Stimulated activated CD8-positive, alpha-beta memory T cell treated with anti-CD3 and anti-CD28 coated beads, Interleukin-15, amount 100 ng/mL, for 4 hours (primary cell): ENCODE results near the gene FHIT.

Source experiments
- DNase-seq, 2 donors: peaks; one replicate each; pipeline ENCODE4 v3.0.0-alpha.2; 2020; ENCODE audit warnings: low read depth in 2 of 2

The FHIT gene

DNA sequence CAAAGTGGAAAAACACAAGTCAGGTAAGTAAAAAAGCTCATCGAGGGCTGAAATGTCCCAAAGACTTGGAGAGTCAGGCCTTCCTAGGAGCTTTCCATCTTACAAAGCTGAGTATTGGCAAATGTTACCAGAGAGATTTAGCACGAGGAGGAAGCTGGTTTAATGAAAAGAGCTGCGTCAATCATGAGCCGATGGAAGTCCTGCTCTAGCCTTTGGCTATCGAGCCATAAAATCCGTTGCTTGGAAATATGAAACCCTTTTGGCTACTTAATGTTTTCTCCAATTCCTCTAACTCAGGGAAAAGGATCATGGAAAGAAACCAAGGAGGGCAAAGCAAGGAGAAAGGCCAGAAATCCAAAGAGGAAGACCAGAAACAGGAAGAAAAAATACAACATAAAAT is 1074.6 kb downstream of the FHIT start:
- no peak for DNase-seq

DNA sequence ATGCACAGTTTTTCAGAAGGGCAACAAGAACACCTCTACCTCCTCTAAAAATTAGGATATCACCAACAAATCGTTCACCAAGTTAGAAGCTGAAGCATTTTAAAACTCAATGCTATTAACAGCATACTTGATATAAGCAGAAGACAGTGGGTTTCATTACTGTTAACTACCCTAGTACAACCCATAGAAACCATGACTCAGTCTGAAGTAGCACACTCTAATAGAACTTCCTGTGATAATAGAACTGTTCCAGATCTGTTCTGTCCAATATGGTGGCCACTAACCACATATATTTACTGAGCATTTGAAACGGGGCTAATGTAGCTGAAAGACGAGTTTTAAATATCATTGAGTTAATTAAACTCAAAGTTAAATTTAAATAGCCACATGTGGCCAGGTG is 1075.6 kb downstream of the FHIT start:
- no peak for DNase-seq

DNA sequence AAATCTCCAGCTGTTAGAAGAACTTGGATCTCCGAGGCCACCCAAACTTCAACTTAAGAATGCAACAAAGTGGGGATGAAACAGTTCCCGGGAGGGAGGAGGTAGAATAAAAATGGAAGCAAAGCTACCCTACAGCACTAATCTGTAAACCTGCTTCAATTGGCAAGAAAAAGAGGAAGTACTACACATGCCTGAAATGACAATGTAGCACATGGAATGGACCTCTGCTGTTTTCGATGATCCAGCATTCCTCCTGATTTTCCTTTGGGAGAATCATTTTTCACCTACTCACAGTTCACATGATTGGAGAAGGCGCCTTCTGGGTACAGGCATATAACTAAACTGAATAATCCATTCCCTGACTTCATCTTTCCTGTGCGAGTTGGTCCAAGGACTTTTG is 1081.5 kb downstream of the FHIT start:
- DNase-seq: no peak

DNA sequence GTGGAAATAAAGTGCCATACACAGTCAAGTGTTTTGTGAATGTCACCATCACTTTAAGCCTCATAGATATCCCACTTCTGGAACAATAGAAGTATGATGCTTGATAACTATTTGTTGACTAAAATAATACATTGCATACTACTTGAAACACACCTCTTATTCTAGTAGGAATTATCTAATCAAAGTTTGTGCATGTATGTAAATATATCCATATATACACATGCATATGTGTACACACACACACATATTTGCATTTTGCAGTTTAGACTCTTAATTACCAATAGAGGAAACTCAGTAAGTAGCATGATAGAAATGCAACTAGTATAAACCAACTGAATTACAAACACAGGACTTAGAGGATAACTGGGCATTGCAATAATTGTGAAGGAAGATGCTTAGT is 1084.1 kb downstream of the FHIT start:
- DNase-seq: no peak

DNA sequence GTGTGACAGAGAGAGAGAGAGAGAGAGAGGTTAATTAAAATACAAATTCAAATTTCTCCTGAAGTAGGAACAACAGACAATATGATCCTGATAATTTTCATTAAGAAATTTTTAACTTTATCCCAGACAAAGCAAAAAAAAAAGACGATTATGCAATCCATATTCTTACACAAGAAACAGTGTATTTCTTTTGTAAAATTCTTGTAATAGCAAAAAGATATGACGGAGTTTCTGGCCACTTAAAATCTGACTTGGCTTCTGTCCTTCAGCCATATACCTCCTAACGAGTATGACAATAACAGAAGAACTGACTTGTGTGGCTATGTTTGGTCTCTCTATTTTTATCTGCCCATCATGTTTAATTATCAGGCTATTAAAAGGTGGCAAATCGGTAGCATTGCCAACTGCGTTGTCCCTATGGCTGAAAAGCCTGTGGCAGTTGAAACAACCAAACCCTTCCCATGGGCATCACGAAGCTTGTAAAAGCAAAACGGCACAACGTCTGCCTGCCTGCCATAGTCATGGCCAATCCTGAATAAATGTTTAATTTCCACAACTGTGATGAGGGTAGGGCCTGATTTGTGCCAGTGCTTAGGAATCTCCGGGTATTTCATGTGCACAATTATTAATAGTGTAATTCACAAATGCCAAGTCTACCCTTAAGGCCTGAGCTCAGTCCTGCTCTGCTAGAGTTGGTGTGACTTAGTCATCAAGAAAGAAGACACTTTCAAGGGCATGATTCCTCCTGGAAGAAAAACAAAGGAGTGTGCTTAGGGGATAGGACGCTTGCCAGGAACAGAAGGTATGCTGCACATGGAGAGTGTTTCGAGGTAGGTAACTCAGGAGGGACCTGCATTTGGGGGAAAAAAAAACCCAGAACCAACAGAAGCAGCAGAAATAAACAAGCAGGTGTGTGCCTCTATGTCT is 1090.2 kb downstream of the FHIT start:
- DNase-seq: no peak

DNA sequence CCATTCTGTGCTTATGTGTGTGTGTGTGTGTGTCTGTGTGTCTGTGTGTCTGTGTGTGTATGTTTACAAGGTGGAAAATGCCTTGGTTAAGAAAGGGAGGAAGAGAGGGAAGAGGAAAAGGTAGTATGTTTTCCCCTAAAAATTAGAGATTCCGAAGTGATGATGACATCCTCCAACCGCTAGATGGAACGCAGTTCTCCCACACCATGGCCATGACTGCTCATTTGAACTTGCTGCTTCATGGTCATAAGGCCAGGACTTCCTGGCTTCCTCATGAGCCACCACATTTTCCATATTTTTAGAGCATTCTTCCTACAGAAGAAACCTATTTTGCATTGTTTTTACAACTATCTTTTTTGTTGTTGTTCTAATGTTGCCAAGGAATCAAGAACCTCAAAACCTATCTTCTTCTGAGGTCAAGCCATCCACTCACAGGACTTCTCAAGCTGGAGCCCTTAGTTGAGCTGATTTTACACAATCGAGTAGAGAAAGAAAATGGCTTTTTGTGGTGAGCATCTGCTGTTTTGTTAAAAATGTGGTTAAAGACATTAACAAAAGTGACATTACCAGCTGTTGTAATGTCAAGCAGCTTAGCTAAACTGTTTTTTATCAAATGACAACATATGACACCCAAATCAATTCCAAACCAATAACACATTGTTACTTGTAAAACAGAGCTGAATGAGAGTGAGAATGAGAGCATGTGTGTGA is 1091.0 kb downstream of the FHIT start:
- DNase-seq: no peak

DNA sequence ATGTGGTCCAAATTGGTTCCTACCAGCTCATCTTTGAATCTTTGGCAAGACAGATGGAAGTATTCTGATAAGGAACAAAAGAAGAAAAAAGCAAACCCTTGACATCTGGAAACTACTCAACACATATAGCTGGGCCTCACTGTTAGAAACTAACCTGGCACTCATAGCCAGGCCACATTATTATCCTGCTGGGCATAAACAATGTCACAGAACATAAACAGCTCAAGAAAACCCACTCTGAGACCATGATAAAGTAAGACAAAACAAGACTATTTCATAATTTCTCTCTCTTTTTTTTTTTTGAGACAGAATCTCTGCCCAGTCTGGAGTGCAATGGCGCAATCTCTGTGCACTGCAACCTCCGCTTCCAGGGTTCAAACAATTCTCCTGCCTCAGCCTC is 1093.2 kb downstream of the FHIT start:
- no peak for DNase-seq

DNA sequence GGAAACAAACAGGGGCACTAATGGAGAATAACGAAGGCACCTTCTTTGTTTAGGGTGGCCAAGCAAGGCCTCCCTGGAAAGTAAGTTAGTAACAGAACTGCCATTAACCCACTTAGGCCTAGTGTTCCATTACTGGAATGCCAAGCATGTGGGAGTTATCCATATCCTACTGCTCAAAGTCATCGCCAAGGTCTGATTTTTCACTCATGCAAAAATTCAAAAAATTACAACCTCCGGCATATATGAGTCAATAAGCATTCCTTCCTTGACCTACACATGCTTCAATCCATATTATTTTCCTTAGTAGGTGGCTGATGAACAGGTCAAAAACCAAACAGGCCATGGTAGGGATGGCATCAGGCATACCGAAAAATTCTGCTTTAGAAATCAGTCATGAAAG is 1097.2 kb downstream of the FHIT start:
- DNase-seq: no peak

DNA sequence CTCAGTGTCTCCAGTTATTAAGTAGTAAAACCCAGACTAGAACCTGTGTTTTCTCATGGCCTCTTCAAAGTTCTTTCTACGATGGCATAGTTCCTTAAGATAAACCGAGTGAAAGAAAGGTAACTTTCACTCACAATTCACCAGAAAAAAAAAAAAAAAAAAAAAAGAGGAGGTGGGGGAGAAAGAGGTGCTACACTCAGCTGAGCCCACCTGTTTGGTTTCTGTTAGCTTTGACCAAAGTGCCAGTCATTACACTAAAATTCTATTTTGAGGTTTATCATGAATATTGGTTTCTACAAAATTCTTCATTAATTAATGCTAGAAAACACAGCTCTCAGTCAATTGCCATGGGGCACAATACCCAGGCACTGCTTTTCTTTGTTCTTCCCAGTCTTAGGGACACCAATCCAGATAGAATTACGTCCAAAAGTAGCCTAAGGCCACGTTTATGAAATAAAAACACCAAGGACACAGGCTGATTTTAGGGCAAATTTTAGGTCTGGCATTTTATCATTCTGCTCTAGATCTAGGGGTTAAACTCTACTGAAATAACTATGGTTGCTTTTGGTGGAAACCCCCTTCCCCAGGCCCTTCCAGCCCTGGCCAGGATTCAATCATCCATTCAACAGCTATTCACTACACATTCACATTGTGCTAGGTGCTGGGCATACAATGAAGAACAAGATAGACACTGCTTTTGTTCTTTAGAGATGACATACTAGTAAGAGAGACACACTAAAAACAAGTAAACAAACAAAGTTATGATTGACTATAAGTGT is 1097.8 kb downstream of the FHIT start:
- no peak for DNase-seq

DNA sequence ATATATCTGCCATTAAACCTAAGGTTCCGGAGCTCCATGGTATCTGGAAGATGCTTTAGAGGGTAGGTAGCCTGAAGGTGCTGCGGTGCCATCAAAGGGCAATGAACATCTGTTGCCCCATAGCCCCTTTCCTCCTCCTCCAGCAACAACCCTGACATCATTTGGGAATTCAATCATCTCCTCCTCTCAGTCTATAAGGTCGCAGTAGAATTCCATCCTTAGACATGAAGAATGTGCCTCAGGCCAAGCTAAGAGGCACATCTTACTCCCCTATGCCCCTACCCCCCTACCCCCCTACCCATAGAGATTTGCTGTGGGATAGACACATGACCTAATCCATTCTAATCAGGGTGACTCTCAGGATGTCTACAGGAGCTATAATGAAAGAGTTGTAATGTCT is 1101.8 kb downstream of the FHIT start:
- no peak for DNase-seq

DNA sequence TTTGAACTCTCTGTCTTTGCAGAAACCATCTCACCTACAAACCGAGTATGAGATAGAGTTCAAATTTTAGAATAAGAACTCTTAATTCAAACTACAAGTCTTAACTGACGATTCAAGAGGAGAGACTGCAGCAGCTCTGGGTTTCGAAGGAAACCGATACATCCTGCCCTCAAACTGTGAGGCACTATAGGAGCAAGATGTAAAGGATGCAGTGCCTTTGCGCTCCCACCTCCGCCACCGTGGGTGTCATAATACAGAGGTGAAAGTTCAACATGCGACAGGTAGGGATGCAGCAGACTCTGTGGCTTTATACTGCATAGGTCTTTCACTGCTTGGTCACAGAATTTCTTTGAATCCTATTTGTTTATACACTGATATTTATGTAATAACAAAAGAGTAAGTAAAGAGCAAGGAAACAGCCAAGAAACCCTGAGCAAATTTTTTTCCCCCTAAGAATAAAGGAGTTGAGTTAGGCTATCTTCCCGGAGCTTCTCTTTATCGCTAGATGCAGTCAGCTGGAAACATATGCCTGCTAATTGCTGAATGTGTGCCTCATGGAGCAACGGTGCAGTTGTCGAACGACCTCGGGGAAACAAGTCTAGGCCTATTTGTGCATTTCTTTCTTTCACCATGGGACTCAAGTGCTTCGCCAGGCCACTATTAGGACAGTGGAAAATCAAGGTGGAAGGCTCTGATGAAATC is 1103.9 kb downstream of the FHIT start:
- no peak for DNase-seq

DNA sequence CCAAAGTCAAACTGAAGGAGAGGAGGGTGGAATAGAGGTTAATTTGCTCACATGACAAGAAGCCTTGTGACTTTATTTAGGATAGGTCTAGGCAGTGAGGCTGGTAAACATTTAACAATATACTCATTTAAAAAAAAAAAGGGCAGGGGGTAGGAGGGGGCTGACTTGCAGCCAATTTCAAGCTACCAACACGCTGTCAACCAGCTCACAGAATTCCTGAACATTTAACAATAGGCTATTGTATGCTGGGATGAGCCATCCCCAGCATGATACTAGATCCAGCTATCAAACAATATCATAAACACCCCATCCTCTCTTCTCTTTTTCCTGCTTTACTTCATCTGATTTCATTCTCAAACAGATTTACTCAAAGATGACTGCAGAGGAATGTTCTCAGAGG is 1105.1 kb downstream of the FHIT start:
- DNase-seq: no peak

DNA sequence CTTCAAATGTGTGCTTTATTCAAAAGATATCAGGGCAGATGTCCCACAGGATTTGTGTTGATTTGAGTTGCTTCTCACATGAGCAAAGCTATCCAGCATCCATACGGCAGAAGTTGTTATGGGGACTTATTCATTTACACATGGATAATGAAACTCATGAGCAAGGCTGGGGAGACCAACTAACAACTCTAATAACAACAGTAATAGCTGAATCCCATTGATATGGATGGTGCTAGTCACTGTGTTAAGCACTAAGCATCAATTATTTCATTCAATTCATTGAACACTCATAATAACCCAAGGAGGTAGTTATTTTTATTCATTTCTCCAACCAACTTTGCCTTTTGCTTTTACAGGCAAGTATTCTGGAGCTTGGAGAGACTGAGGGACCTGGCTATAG is 1107.2 kb downstream of the FHIT start:
- no peak for DNase-seq

DNA sequence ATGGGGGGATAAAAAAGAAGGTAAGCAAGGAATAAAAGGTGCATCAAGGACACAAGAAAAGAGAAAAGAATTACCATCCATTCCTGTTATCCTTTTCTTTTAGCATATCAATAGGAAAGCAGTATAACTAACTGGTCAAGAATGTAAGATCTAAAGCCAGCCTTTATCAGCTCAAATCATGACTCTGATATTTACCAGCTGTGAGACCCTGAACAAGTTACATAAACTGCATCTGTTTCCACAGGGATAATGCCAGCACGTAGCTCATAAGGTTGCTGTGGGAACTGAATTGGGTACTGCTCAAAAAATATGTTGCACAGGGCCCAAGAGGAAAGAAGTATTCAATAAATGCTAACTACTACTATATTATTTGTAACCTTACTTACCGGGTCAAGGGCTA is 1109.2 kb downstream of the FHIT start:
- DNase-seq: no peak

DNA sequence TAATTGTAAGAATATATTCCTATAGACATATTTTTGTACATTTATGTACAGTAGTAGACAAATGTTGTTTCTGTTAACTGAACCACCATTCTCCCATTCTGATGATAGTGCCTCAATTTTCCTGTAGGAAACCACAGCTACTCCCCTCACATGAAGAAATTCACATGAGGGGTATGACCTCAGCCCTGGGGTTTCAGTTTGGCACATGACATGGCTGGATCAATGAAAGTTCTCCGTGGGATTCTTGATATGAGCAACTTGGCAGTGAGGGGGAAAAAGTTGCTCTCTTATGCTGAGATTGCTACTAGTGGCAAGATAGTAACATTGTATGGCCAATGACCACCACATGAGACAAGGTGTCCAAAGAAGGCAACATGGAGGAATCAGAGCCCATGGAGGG is 1111.1 kb downstream of the FHIT start:
- DNase-seq: no peak

DNA sequence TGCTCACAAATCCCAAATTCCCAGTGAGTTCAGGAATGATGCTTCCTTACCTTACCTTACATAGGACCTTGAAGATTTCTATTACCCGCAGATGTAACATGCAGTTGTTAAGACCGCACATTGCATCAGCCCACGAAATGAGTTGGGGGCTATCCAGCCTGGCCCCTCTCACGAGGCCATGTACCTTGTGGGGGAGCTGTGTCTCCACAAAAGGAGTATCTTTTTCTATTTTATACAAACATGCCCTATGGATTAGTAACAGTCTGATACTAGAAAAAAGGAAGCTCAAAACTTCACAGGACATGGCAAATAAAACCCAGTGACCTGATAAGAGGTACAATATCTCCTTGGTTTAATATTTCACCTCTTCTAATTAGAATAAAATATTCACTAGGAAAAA is 1114.7 kb downstream of the FHIT start:
- DNase-seq: no peak

DNA sequence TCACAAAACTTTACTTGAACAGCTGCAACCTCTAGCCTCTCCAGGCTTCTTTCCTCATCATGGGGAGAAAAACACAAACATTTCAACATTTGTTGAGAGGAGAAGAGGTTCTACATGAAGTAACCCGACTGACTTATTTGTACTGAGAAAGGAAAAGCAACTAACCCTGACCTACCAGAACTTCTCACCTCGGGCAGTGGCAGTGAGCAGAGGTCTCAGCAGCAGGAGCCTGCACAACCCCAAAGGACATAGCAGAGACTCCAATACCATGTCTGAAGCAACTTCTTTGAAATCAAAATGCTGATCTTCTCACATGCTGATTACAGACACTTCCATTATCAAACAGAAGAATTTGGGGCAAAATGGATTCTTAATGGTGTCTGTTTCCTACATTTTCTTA is 1115.8 kb downstream of the FHIT start:
- DNase-seq: no peak

DNA sequence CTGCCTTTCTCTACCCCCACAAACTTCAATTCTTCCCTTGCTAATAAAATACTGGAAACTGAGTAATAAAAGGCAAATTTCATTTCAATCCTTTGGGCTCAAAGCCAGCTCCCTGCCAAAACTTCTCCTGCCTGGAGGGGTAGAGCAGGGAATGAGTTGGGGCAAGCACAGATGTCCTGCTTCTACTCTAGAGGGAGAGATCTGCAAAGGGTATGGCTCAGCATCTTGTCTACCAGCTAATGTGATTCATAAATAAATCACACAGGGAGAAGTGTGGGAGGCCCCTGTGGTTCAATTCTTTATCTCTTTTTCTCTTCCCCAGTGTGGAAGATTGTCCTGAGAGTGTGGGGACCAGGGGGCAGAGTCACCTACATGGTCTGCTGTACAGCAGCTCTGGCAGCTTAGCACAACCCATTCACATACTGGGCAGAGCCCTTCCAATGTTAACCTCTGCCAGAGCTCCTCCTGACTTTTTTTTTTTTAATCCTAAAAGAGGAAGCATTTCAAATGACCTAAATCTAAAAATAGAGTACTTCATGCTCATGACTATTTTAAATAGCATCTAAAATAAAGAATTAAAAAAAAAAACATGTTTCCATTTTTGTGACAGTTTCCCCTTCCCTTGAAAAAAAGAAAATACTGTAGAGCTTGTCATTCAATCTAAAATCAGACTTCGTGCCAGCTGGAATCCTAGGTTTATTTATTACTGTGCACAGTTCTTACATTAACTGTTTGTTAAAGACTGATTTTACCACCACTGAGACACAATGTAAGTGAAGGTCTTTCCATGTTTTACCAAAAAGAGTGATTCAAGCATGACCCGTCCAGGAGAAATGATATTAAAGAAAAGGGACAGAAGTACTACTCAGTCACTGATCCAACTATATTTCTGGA is 1117.7 kb downstream of the FHIT start:
- no peak for DNase-seq

DNA sequence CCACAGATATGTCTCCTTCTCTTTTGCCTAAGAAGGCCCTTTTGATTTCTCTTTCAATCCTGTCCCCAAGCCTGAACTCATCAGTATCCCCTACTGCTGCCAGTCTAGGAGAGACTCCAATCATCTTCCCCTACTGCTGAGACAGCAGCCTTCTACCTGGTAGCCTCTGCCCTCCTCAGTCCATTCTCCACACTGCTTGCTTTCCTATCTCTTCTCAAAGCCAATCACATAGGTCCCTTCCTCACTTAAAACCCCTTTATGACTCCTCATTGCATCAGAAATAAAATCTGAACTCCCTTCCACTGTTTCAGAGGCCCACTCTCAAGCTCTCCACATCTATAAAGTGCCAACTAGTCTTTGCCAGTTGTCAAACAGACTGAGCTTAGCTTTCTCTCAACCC is 1119.6 kb downstream of the FHIT start:
- DNase-seq: no peak

DNA sequence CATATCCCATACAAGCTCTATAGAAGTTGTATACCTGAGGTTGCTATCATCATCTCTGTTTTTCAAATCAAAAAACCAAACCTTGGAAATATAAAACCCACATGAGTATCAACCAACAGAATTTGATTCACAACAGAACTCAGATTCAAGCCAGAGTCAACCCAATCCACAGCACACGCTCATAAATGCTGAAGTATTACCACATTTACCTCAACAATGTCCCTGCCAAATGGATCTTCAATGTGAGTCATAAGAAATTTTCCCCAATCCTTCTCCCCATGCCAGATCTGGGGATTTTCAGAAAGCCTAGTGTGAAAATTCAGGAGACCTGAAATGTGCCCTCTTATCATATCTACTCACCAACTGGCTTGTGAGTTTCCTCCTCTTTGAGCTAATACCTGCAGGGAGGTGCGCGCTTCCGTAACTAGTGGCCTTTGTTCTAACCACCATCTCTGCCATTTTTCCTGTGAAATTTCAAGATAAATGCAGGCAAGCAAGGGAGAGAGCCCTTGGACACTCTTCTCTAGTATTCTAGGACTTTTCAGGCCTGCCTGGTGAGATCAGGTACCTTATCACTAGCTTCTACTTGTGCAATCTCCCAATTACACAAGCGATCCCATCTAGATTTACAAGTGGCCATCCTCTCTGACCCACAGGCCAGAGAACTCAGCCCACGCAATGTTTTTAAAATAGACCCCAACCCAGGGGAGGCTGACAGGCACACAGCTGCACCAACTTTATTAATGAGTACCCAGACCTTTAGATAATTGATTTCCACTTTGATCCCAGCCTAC is 1124.5 kb downstream of the FHIT start:
- DNase-seq: no peak
